Brain pericyte (primary cell): ENCODE data around the gene DLD.
"Not testable (repeated sequence)": the region's sequence is repeated elsewhere in the genome, so short reads cannot be mapped to it uniquely, and the experiment has no call there.

Experiments
- DNase-seq: peaks from one replicate; pipeline ENCODE4 v3.0.0-alpha.2; 2012; ENCODE audit warnings: low read depth, low spot score

DLD gene

DNA sequence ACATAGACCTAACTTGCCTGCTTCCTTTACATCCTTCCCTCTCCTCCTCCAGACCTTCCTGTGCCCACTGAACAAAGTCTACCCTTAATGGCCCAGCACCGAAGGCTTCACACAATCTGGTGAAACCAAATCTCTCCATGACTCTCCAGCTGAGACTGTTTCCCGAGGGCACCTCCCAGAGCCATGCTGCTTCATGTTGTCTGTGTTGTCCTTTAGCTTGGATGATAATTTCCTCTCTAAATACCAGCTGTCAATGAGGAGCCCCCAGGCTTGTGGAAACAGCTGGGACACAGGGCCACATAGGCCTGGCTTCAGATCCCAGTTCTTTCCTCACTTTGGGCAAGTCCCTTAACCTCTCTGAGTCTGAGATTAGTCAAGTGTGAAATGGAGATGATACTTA lies 54.3 kb downstream of the DLD start:
- no peak for DNase-seq

DNA sequence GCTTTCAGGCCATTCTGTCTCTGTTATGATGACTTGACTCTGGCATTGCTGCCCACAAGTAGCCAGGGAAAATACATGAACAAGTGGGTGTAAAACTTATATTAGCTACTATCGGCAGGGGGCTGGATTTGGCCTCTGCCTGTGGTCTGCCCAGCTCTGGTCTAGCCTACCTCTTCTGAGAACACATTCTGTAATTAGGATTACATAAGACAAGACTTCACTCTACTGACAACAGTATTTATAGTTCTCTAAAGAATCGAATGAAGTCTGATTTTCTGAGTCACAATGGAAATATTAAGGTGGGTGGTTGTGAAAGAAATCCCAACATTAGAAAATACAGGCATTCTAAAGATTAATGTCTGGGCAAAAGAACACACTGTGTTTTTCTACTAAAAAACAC lies 55.5 kb downstream of the DLD start:
- DNase-seq: no peak

DNA sequence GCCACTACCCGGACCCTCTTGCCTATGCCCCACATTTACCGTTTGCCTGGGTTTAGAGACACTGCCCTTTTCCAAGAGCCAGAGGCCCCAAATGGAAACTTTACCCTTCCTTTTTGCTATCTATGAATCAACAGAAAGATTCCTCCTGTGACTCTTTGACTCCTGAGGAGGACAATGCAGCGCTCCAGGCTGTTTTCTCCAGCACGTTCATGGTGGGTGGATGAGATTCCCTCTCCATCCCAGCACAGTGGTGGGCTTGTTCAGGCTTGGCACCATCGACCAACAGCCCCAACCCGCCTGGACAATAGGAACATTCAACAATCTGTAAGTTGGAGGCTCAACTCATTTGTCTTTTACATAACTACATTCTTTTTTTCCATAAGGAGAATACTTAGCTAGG lies 55.9 kb downstream of the DLD start:
- DNase-seq: no peak

DNA sequence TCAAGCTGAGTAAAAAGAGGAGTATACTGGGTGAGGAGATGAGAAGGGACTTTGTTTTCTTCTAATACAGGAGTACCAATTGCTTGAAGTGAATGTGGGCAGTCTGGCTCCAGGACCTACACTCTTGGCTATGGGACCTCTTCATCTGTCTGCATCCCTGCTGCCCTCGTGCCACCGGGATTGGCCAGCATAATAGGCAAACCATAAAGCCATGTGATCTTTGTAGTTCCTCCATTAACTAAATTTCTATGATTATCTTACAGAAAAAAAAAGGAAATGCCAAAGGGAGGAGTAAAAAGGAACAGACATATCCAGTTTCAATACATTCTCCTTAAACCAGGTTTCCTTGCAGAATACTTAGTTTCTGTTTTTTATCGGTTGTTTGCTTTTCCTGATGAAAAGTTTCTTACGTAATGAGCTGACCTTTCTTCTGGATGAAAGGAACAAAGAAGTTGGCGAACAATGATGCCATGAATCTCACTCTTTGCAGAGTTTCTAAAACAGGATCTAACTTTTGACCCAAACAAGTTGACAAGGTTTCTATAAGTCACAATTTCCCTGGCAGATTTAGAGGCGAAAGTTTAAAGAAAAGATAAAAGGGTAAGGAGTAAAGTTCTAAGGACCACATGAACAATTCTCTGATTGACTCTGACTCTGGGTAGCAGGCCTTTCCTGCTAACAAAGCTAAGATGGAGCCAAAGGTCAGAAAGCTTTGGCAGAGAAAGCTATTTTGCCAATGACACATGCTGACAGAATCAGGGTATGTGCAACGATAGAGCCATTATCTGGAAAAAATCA lies 57.9 kb downstream of the DLD start:
- peak; percentile 81 for DNase-seq

DNA sequence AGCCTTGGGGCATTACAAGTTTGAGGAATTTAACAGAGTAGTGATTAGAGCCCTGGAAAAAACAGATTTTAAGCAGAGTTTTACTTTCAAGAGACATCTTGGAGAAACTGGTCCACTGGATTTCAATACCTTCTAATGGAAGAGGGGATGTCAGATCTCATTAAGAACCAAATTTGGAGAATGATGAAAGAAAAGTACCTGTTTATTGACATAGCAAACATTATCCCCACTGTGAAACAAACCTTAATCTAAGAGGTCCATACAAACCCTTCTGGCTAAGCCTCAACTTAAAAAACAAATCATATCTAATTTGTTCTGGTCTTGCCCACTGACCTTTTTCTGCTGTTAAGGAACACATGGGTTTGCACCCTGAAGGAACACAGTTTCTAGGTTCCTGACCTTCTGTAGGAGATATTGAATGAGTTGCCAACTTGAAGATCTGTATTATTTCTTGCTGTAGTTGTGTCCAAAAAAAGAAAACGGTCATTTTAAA lies 58.5 kb downstream of the DLD start:
- no peak for DNase-seq

DNA sequence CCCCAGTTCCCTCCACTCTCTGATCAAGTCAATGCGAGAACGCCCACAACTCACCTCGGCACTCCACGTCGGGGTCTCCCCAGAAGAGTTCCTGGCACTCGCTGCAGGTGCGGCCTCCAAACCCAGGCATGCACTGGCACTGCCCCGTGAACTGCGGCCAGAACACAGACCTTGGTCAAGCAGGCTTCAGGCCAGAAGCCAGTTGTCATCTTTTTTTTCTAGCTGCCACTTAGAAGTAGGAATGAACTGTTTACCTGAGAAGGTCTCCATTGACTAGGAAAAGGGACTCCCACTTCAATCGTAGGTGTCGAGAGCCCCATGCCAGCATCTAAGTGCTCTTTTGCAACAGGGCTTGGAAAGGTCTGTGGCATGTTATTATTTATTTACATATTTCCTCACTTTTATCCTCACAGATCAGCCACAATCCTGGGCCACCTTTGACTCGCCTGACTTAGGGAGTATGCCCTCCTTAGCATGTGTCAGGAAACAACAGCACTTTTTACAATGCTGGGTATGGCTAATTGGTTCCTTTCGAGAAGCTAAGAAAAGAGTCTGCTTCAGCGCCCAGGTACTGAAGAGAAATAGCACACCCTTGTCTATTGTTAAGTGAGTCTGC lies 60.3 kb downstream of the DLD start:
- no peak for DNase-seq

DNA sequence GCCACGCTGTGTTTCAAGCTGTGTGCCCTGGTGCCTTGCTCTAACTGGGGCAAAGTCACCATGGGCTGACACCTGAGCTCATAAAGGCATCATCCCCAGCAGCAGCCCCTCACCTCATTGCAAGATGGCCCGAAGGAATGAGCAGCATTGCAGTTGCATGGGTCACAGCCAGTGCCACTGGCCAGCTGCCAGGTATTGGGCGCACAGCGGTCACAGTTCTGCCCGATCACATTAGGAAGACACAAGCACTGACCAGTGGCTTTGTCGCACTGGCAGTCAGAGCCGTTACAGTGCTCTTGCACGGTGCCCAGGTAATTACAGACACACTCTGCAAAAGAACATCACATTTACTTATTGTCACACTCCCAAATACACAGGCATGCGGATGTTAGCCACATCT lies 60.9 kb downstream of the DLD start:
- DNase-seq: no peak

DNA sequence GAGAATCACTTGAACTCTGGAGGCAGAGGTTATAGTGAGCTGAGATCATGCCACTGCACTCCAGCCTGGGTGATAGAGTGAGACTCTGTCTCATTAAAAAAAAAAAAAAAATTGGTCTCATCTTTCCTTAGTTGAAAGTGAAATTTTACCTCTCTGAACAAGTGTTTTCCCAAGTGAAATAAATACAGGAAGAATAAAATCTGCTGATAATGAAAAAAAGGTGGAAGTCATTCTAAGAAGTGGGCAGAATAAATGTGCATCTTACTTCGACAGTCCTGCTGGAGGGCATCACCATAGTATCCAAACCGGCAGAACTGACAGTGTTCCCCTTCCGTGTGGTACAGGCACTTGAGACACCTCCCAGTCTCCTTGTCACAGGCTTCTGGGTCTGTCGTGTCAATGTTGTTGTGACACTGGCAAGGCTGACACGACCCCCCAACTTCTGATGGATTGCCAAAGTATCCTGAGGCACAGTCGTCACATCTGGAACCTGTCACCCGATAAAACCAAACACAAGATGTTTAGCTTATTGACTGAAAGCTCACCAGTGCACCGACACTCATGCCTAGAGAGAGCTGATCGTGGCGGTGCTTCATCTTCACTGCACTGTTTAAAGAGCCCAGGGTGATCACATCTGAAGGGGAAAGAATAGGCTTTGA lies 62.4 kb downstream of the DLD start:
- DNase-seq: no peak

DNA sequence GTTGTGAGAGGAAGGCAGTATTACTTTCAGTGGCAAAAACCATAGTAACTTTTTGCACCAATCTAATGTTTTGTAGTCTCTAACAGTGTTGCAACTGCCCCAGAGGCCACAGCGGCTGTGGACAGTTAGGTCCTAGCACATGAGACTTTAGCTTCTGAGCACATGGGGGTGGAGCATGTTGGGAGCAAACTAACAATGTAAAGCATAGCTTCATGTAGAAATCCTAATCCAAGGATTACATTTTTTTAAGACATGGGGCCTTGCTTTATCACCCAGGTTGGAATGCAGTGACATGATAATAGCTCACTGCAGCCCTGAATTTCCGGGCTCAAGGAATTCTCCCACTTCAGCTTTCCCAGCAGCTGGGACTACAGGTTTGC lies 62.9 kb downstream of the DLD start:
- DNase-seq: no peak

DNA sequence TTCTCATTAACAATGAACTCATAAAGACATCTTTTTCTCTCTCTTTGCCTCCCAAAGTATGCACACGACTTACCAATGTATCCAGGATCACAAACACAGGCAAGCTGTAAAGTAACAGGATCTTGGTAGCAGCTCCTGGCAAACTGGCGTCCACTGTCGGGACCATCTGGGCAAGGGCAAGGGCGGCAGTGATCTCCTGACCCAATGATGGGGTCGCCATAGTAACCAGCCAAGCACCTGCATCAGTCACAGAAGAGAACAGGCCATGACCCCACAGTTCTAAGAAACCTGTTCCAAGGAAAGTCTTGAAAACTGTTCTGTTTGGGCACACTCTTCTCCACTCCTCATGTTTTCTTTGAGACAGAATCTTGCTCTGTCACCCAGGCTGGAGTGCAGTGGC lies 64.4 kb downstream of the DLD start:
- DNase-seq: no peak

DNA sequence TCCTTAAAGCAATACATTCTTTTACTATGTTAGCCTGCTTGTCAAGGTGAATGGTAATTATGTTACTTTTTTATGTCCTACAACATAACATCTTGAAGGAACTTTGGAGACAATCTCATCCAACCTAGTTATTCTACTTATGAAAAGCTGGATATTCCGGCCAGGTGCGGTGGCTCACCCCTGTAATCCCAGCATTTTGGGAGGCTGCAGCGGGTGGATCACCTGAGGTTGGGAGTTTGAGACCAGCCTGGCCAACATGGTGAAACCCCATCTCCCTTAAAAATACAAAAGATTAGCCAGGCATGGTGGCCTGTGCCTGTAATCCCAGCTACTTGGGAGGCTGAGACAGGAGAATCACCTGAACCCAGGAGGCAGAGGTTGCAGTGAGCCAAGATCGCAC lies 66.0 kb downstream of the DLD start:
- DNase-seq: not testable (repeated sequence)

DNA sequence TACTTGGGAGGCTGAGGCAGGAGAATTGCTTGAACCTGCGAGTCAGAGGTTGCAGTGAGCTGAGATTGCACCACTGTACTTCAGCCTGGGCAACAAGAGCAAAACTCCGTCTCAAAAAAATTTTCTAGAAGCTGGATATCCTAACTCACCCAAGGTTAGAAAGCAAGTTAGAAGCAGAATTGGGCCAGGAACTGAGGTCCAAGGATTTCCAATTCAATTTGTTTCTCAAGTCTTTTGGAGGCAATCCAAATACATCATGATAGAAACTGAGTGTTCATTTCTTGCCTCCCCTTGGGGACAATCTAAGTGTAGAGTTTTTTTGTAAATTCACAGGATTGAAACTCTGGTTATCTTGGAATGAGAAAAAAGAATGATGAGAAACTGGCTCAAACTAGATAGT lies 66.5 kb downstream of the DLD start:
- no peak for DNase-seq

DNA sequence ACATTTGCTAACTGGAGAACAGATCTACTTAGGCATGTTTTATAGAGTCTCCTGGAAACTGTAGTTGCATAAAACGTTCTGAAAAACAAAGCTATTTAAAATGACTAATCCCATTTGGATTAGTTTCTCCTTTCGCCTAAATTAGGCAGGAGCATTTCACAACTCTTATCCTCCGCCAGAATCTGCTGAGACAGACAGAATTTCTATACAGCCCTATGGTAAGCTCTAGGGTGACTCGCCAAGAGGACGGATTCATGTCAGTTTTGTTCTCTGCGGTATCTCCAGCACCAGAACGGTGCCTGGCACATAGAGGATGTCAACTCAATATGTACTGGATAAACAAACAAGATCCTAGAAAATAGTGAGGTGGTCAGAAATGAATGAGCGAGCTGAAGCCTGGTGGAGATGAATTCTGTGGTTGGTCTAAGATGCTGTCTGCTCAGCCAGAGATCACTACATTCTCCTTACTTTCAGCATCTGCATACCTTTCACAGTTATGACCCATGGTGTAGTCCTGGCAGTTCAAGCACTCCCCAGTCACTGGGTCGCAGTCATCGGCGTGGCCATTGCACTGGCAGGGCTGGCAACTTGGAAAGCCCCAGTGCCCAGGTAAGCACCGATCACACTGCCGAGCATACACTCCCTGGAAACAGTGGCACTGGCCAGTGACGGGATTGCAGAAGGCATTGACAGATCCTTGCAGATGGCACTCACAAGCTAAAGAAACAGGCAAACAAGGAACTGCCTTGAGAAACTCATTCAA lies 68.0 kb downstream of the DLD start:
- DNase-seq: peak; percentile 58

DNA sequence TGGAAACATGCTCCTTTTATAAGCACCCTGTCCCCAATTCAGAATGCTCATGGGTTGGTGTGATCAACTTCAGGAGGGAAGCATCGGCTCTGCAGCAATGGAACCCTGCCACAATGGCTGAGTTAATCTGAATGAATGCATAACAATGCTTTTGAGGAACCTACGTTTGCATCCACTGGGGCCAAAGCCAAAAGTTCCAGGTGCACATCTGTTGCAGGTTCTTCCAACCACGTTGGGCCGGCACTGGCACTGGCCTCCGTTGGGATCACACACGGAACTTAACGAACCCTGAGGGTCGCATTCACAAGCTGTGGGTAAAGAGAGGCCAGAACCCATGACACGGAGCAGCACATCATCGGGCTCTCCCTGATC lies 68.5 kb downstream of the DLD start:
- no peak for DNase-seq

DNA sequence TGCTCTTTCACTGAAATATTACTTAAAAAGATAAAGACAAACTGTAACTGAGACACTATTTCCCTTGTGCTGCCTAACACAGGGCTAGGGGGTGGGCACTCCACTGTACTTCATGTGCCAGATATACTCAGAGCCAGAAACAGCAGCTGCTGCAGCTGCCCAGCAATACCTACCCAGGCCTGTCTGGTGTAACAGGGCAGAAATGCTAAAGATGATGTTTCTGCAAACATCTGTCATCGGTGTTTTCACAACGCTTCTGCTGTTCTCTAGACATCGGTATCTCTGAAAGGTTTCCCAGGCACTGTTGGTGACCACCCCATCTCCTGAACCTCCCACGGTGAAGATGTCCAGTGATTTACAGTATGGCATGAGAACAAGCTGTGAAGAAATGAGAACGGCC lies 69.3 kb downstream of the DLD start:
- DNase-seq: no peak

DNA sequence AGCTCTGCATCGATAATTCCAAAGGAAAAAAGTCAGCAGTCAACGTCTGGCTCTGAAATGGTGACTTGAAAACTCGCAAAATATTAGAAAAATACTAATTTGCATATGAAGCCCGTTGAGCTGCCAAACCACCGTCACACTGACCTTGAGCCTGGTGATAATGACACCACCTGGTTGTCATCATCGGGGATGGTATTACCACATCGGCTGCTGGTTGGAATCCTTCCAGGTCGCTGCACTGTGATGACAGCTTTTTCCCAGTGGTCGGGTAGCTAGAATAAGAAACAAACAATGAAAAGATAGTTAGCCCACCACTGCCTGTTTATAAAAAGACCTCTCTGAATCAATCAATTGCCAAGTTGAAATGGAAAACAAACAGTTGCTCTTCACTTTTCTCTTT lies 70.4 kb downstream of the DLD start:
- DNase-seq: no peak

DNA sequence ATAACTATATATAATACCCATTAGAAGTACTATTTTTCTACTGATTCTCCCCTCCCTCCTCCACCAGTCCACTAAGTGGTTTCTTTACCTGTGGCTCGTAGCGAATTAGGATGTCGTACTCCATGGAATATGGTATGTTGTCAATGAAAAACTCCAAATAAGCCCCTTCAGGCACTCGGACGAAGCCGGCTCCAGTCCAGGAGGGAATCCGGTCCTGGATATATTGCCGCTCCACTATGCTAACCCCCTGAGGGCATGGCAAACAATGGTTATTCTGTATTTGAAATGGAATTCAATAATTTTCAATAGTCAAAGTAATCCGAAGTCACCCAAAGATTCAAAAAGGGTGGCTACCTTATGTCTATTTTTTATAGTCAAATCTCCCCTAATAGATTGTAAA lies 71.8 kb downstream of the DLD start:
- no peak for DNase-seq

DNA sequence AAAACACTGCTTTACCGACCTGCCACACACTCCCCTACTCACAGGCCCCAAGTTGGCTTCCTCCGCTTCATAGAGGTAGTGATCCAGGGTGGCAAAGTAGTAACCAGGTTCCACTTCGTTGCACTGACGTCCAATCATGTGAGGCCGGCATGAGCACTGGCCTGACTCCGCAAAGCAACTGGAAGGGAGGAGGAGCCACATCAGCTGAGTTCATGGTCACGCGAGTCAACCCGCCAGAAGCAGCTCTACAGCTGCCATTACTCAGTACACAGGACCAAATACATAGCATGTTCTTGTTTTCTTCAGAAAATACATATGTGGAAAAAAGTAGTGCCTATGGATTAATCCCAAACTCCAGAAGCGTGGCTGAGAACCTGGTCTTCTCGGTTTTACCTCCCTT lies 73.5 kb downstream of the DLD start:
- no peak for DNase-seq

DNA sequence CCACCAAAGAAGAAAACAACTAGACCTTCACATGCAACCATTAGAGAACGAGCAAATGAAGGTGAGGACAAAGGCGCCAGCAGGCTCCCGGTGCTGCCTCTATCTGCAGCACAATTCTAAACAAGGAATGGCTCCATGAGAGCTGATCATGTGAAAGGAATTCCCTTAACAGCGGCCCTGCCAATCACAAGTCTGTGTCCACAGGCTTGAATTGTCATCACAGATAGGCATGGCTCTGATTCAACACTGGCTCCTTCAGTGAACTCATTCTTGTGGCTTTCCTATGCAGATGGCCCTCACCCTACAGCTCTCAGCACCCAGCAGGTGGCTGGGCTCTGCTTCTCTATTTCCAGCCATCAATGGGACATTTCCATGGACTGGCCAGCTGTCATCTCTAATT lies 75.7 kb downstream of the DLD start:
- DNase-seq: no peak

DNA sequence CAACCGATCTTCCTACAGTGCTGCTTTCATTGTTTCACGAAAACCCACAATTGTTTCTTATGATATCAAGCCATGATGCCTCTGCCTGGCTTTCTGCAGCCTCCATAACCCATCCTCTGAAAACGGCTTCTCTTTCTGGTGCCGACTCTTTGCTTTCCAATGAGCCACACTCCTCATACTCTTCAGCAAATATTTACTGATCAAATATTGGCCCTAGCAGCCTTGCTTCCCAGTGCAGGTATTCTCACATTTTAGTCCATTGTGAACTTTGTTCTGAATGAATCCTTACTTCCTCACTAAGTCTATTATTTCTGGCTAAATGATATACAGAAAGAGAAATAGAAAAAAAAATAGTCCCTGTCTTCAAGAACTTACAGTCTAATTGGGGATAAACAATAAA lies 76.4 kb downstream of the DLD start:
- DNase-seq: no peak

DNA sequence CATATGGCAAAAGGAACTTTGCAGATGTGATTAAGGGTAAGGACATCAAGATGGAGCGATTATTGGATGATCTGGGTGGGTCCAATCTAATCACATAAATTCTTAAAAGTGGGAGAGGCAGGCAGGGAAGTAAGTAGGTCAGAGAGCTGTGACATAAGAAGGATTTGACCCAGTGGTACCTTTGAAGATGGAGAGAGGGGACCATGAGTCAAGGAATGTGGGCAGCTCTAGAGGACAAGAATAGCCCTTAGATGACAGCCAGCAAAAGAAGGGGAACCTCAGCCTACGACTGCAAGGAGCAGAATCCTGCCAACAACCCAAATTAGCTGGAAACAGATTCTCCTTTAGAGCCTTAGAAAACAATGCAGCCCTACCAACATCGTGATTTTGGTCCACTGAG lies 77.5 kb downstream of the DLD start:
- no peak for DNase-seq

DNA sequence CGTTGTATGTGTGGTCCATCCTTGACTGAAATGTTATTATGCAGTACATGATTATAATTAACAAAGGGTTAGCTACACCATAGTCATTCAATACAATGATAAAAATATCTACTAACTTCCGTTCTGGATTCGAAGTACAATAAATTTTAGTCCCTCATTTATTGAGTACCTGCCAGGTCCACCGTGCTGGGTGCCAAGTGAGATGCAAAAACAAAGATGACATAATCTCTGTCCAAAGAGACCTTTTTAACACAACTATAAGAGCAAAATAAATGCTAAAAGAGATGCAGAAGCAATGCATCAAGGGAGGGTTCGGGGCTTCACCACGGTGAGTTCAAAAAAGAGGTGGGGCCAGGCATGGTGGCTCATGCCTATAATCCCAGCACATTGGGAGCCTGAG lies 78.9 kb downstream of the DLD start:
- DNase-seq: no peak
